ENCODE results near the gene SKIL. TPM values are rescaled to one million over a fixed set of nuclear protein-coding genes. Genes with fewer than 3 reads are reported as not detected.

The SKIL gene
- total RNA-seq, 2 experiments from 2014 or later: 15.6 to 20.3 TPM

GRCh38 chr3:170353485-170353884 lies 4.0 kb upstream of the SKIL start:
- ChIA-PET CTCF (no interaction called here), POLR2A (interaction anchor here (0.5 kb wide), 1 partner anchor 352 kb away, joined by 11 read pairs; no protein-coding TSS in a partner anchor)
- H3K4me3 Mint-ChIP-seq: no peak overlapping the region
- H3K9me3 Mint-ChIP-seq (ENCODE audit: low read depth): no peaks in the 10 kb centered on the region
- intact Hi-C loops (cut with DNase I, micrococcal nuclease): loop anchor here (10.0 kb wide), 3 partner anchors 579 to 1751 kb away; partner anchors contain the start of genes MYNN (in 1 of the 2) and TNIK (in 1 of the 2)
- H3K4me1 Mint-ChIP-seq: peaks cover 19% of the 10 kb centered on the region
- peaks cover 3% of the 10 kb centered on the region for H3K36me3 Mint-ChIP-seq (ENCODE audit: low read depth)
- ATAC-seq: no peak
- no peaks in the 10 kb centered on the region for H3K27me3 Mint-ChIP-seq
- H3K27ac Mint-ChIP-seq: no peak overlapping the region
- no peak for DNase-seq

DNA sequence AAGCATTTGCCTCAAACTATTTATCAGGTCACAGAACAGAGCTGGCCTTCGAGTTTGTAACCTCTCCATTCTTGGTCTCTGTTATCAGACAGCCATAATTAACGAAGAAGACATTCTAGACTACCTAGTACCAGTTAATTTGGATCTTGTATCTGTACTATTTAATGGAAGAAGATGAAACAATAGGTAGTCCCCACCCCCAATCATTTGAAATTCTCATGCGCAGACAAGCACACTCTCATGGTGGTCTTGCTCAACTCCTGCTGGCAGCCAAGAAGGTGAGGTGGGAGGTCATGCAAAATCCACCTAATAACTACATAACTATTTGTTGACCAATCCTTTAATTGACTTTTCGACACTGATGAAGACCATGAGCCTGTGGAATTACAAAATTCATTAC lies 2.8 kb upstream of the SKIL start:
- intact Hi-C loops (cut with DNase I, micrococcal nuclease): loop anchor here (5.0 to 10.0 kb wide), 5 partner anchors 97 to 1750 kb away; partner anchors contain the start of genes GPR160 (in 1 of the 2), MYNN (in 1 of the 2) and TNIK (in 1 of the 2)
- no peak for DNase-seq
- no peak for ATAC-seq
- Mint-ChIP-seq H3K9me3 (ENCODE audit: low read depth) (no peaks in the 10 kb centered on the region), H3K27ac (no peak overlapping the region), H3K36me3 (ENCODE audit: low read depth) (peaks cover 11% of the 10 kb centered on the region), H3K4me1 (peaks cover 27% of the 10 kb centered on the region), H3K4me3 (no peak overlapping the region), H3K27me3 (no peaks in the 10 kb centered on the region)
- CTCF ChIA-PET: interaction anchor here (0.5 kb wide), 1 partner anchor 56 kb away, joined by 3 read pairs; no protein-coding TSS in a partner anchor
- POLR2A ChIA-PET: interaction anchor here (0.6 kb wide), 1 partner anchor 268 kb away, joined by 3 read pairs; no protein-coding TSS in a partner anchor

DNA sequence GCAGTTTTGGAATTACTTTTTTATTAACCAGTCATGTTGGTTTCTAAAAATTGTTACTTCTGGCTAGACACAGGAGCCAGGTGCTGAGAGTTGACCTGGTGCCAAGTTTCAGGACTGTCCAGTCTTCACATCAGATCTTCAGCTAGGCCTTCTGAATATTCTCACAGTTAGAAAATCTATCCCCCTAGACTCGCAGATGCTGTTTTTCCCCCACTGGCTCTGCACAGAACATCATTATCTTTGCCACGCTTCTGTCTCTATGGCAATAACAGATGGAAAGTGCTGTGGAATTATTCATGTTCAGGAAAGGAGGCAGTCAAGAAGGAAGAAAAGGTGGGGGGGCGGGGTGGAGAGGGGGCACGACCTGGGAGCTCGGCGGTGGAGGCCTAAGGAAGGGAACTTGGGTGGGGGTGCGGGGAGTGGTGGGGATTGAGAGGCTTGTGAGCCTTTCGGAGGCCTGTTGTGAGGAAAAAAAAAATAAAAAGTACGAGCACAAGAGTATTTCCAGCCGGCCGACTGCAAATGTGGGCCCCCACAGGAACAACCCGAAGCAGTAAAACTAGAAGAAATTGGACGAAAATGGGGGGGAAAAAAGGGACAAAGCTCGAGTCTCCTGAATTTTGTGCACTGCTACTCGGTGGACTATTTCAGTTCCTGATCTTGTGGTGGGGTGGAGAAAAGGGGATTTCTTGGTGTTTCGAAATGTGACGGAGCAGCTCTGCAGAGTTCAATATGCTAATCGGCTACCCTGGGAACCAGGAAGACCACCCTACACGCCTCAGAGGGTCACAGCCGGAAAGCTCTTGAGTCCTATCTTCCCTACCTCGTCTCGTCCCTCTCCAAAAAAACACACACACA lies 1.5 kb upstream of the SKIL start:
- H3K4me1 Mint-ChIP-seq: peaks cover 31% of the 10 kb centered on the region
- ATAC-seq (no peak), DNase-seq (peak; percentile 16)
- peak overlapping the region; percentile 76 for H3K27ac Mint-ChIP-seq
- ChIA-PET CTCF (interaction anchor here (0.6 to 1.2 kb wide), 4 partner anchors 29 to 1804 kb away, joined by 3 to 4 read pairs (median 3); partner anchors contain the start of gene MYNN), POLR2A (interaction anchor here (0.6 to 1.7 kb wide), 3 partner anchors 98 to 207 kb away, joined by 3 to 5 read pairs (median 4); partner anchors contain the start of gene PRKCI)
- intact Hi-C loops (cut with DNase I, micrococcal nuclease): loop anchor here (2.0 to 10.0 kb wide), 8 partner anchors 99 to 1749 kb away; partner anchors contain the start of genes GPR160 (in 1 of the 2), MYNN (in 1 of the 2), PHC3 (in 1 of the 2) and PRKCI (in 1 of the 2)
- no peaks in the 10 kb centered on the region for H3K27me3 Mint-ChIP-seq
- peaks cover 22% of the 10 kb centered on the region for H3K36me3 Mint-ChIP-seq (ENCODE audit: low read depth)
- H3K9me3 Mint-ChIP-seq (ENCODE audit: low read depth): no peaks in the 10 kb centered on the region
- peak overlapping the region; percentile 68 for H3K4me3 Mint-ChIP-seq

- Mint-ChIP-seq H3K36me3 (ENCODE audit: low read depth) (peaks cover 28% of the 10 kb centered on the region), H3K4me1 (peaks cover 35% of the 10 kb centered on the region), H3K4me3 (peak overlapping the region; percentile 68), H3K27ac (peak overlapping the region; percentile 76), H3K9me3 (ENCODE audit: low read depth) (peaks cover 2% of the 10 kb centered on the region), H3K27me3 (no peaks in the 10 kb centered on the region)
- DNase-seq (peak; percentile 72), ATAC-seq (peak; percentile 33)
- intact Hi-C loops (cut with DNase I, micrococcal nuclease): loop anchor here (1.0 to 10.0 kb wide), 17 partner anchors 98 to 1748 kb away; partner anchors contain the start of genes MYNN (in 2 of the 2), PHC3 (in 2 of the 2), PRKCI (in 2 of the 2) and EIF5A2 (in 1 of the 2)
- POLR2A ChIA-PET: interaction anchor here (0.6 to 1.7 kb wide), 4 partner anchors 98 to 391 kb away, joined by 3 to 10 read pairs (median 4); partner anchors contain the start of gene PRKCI
- CTCF ChIA-PET: interaction anchor here (0.6 to 1.2 kb wide), 4 partner anchors 30 to 1803 kb away, joined by 3 to 4 read pairs (median 3); partner anchors contain the start of gene MYNN
Observed at GRCh38 chr3:170356596-170357175, 829 bp upstream of the SKIL start.

GRCh38 chr3:170358042-170359010 lies 811 bp downstream of the SKIL start:
- H3K4me1 Mint-ChIP-seq: peaks cover 40% of the 10 kb centered on the region
- peak; percentile 83 for DNase-seq
- intact Hi-C loops (cut with DNase I, micrococcal nuclease): loop anchor here (5.0 to 10.0 kb wide), 5 partner anchors 101 to 1746 kb away; partner anchors contain the start of genes GPR160 (in 1 of the 2), MYNN (in 1 of the 2) and TNIK (in 1 of the 2)
- no peaks in the 10 kb centered on the region for H3K27me3 Mint-ChIP-seq
- POLR2A ChIA-PET: interaction anchor here (0.9 to 1.7 kb wide), 2 partner anchors 136 to 392 kb away, joined by 5 to 10 read pairs; partner anchors contain the start of gene PRKCI
- peak; percentile 20 for ATAC-seq
- peaks cover 39% of the 10 kb centered on the region for H3K36me3 Mint-ChIP-seq (ENCODE audit: low read depth)
- H3K9me3 Mint-ChIP-seq (ENCODE audit: low read depth): peaks cover 4% of the 10 kb centered on the region
- peak overlapping the region; percentile 82 for H3K27ac Mint-ChIP-seq
- peak overlapping the region; percentile 78 for H3K4me3 Mint-ChIP-seq
- CTCF ChIA-PET: interaction anchor here (0.6 to 0.8 kb wide), 3 partner anchors 137 to 1536 kb away, joined by 3 read pairs; no protein-coding TSS in a partner anchor

- ChIA-PET POLR2A (no interaction called here), CTCF (interaction anchor here (0.8 kb wide), 1 partner anchor 340 kb away, joined by 3 read pairs; no protein-coding TSS in a partner anchor)
- Mint-ChIP-seq H3K9me3 (ENCODE audit: low read depth) (peaks cover 4% of the 10 kb centered on the region), H3K36me3 (ENCODE audit: low read depth) (peaks cover 45% of the 10 kb centered on the region), H3K27ac (no peak overlapping the region), H3K4me3 (peak overlapping the region; percentile 78), H3K4me1 (peaks cover 40% of the 10 kb centered on the region), H3K27me3 (no peaks in the 10 kb centered on the region)
- no peak for ATAC-seq
- no peak for DNase-seq
- intact Hi-C loops (cut with DNase I, micrococcal nuclease): loop anchor here (5.0 to 10.0 kb wide), 5 partner anchors 102 to 1746 kb away; partner anchors contain the start of genes GPR160 (in 1 of the 2), MYNN (in 1 of the 2) and TNIK (in 1 of the 2)
Observed at GRCh38 chr3:170359178-170359704, 1.7 kb downstream of the SKIL start.

DNA sequence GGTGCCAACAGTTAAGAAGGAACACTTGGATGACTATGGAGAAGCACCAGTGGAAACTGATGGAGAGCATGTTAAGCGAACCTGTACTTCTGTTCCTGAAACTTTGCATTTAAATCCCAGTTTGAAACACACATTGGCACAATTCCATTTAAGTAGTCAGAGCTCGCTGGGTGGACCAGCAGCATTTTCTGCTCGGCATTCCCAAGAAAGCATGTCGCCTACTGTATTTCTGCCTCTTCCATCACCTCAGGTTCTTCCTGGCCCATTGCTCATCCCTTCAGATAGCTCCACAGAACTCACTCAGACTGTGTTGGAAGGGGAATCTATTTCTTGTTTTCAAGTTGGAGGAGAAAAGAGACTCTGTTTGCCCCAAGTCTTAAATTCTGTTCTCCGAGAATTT lies 3.0 kb downstream of the SKIL start:
- ChIA-PET CTCF (interaction anchor here (0.9 kb wide), 1 partner anchor 53 kb away, joined by 3 read pairs; no protein-coding TSS in a partner anchor), POLR2A (no interaction called here)
- peaks cover 53% of the 10 kb centered on the region for H3K36me3 Mint-ChIP-seq (ENCODE audit: low read depth)
- no peak for DNase-seq
- intact Hi-C loops (cut with DNase I, micrococcal nuclease): no loop called here
- no peak overlapping the region for H3K4me3 Mint-ChIP-seq
- peaks cover 45% of the 10 kb centered on the region for H3K4me1 Mint-ChIP-seq
- no peak for ATAC-seq
- H3K27ac Mint-ChIP-seq: no peak overlapping the region
- H3K27me3 Mint-ChIP-seq: no peaks in the 10 kb centered on the region
- peaks cover 4% of the 10 kb centered on the region for H3K9me3 Mint-ChIP-seq (ENCODE audit: low read depth)

- no peak for ATAC-seq
- DNase-seq: no peak
- Mint-ChIP-seq H3K9me3 (ENCODE audit: low read depth) (peaks cover 4% of the 10 kb centered on the region), H3K4me1 (peaks cover 42% of the 10 kb centered on the region), H3K27me3 (no peaks in the 10 kb centered on the region), H3K36me3 (ENCODE audit: low read depth) (peaks cover 53% of the 10 kb centered on the region), H3K4me3 (no peak overlapping the region), H3K27ac (no peak overlapping the region)
- POLR2A ChIA-PET: no interaction called here
- intact Hi-C loops (cut with DNase I, micrococcal nuclease): no loop called here
- CTCF ChIA-PET: interaction anchor here (0.9 kb wide), 1 partner anchor 53 kb away, joined by 3 read pairs; no protein-coding TSS in a partner anchor
Observed at GRCh38 chr3:170360916-170361315, 3.4 kb downstream of the SKIL start.

DNA sequence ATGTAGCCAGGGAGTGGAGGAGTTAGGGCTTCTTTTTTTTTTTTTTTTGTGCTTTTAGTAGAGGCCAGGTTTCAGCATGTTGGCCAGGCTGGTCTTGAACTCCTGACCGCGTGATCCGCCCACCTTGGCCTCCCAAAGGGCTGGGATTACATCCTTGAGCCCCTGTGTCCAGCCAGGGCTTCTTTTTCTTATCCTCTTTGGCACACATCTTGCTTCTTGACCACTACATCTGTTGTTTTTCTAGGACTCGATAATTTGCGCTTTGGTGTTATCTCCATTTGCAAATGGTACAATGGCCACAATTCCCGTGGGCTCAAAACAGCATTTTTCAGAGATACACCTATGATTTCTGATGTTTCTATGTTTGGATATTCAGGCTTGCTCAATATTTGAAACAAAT lies 4.2 kb downstream of the SKIL start:
- peaks cover 4% of the 10 kb centered on the region for H3K9me3 Mint-ChIP-seq (ENCODE audit: low read depth)
- intact Hi-C loops (cut with DNase I, micrococcal nuclease): no loop called here
- ATAC-seq (no peak), DNase-seq (no peak)
- H3K36me3 Mint-ChIP-seq (ENCODE audit: low read depth): peaks cover 53% of the 10 kb centered on the region
- ChIA-PET CTCF (no interaction called here), POLR2A (interaction anchor here (0.5 kb wide), 1 partner anchor 500 kb away, joined by 3 read pairs; no protein-coding TSS in a partner anchor)
- H3K27me3 Mint-ChIP-seq: no peaks in the 10 kb centered on the region
- no peak overlapping the region for H3K4me3 Mint-ChIP-seq
- no peak overlapping the region for H3K27ac Mint-ChIP-seq
- H3K4me1 Mint-ChIP-seq: peaks cover 38% of the 10 kb centered on the region

All from activated CD4-positive, alpha-beta T cell treated with anti-CD3 and anti-CD28 coated beads for 36 hours (primary cell).